Eye (tissue), 1 donor: ENCODE results near the gene DGCR6L.
"Not testable (repeated sequence)": the region's sequence is repeated elsewhere in the genome, so short reads cannot be mapped to it uniquely, and the experiment has no call there.

Experiments used
- DNase-seq: peaks from one replicate; pipeline ENCODE4 v3.0.0-alpha.2; 2015

DGCR6L gene

GRCh38 chr22:20319745-20320658 lies at the start of gene DGCR6L:
DGCR6L (minus strand) TSS chr22:20320060; CDS start chr22:20319988, 72 bp downstream.
- DNase-seq = peak; percentile 98

GRCh38 chr22:20368875-20369274 lies 49.0 kb upstream of the DGCR6L start:
- not testable (repeated sequence) for DNase-seq

- DNase-seq = not testable (repeated sequence)
These were observed 47.0 kb upstream of the DGCR6L start for GRCh38 chr22:20366841-20367240.

- not testable (repeated sequence) for DNase-seq
These were observed 44.7 kb upstream of the DGCR6L start for GRCh38 chr22:20364335-20365260.

- DNase-seq = not testable (repeated sequence)
These were observed 42.5 kb upstream of the DGCR6L start for GRCh38 chr22:20362403-20362802.

GRCh38 chr22:20361752-20362229 lies 41.9 kb upstream of the DGCR6L start:
- DNase-seq = not testable (repeated sequence)

- DNase-seq = not testable (repeated sequence)
These were observed 41.2 kb upstream of the DGCR6L start for GRCh38 chr22:20360866-20361751.

- DNase-seq = not testable (repeated sequence)
These were observed 40.4 kb upstream of the DGCR6L start for GRCh38 chr22:20360261-20360660.

- not testable (repeated sequence) for DNase-seq
These were observed 38.8 kb upstream of the DGCR6L start for GRCh38 chr22:20358503-20359239.

- DNase-seq = not testable (repeated sequence)
These were observed 38.1 kb upstream of the DGCR6L start for GRCh38 chr22:20357967-20358366.

- DNase-seq = not testable (repeated sequence)
These were observed 37.0 kb upstream of the DGCR6L start for GRCh38 chr22:20356906-20357305.

- DNase-seq = not testable (repeated sequence)
These were observed 36.2 kb upstream of the DGCR6L start for GRCh38 chr22:20355939-20356636.

- no peak for DNase-seq
These were observed 34.5 kb upstream of the DGCR6L start for GRCh38 chr22:20354238-20354975.

GRCh38 chr22:20352536-20352935 lies 32.7 kb upstream of the DGCR6L start:
- not testable (repeated sequence) for DNase-seq

GRCh38 chr22:20346553-20346952 lies 26.7 kb upstream of the DGCR6L start:
- DNase-seq = not testable (repeated sequence)

GRCh38 chr22:20338291-20338690 lies 18.4 kb upstream of the DGCR6L start:
- DNase-seq = not testable (repeated sequence)

GRCh38 chr22:20337807-20338206 lies 17.9 kb upstream of the DGCR6L start:
- not testable (repeated sequence) for DNase-seq

GRCh38 chr22:20336561-20336960 lies 16.7 kb upstream of the DGCR6L start:
- not testable (repeated sequence) for DNase-seq

- not testable (repeated sequence) for DNase-seq
These were observed 8.7 kb upstream of the DGCR6L start for GRCh38 chr22:20328569-20328930.

GRCh38 chr22:20325996-20326395 lies 6.1 kb upstream of the DGCR6L start:
- not testable (repeated sequence) for DNase-seq
